Activated CD8-positive, alpha-beta memory T cell treated with anti-CD3 and anti-CD28 coated beads, Interleukin-2, amount 50 U/mL, for 24 hours (primary cell): ENCODE data around the gene ERC2.

Experiments used
- DNase-seq: peaks from one replicate; pipeline ENCODE4 v3.0.0-alpha.2; 2020; ENCODE audit errors: extremely low read depth

ERC2 gene

GRCh38 chr3:55647063-55647462, 821.2 kb downstream of the ERC2 start:
- no peak for DNase-seq

DNA sequence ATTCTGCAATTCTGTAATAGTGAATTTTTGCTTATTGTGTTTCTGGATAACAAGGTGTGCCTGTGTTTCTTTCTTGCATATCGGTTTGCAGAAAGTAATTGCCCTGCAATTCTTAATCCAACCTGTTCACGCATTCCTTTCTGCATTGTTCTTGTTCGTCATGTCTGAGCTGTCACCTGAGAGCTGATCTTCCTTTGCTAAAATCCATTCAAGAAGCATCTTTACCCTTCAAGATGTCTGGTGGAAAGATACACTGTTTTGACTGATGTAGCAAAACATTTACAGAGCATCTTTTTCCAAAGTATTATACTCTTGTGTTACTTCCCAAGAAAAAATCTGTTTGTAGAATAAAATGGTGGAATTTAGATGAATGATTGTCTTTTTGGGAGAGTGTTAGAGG, 822.1 kb downstream of the ERC2 start:
- DNase-seq = no peak

DNA sequence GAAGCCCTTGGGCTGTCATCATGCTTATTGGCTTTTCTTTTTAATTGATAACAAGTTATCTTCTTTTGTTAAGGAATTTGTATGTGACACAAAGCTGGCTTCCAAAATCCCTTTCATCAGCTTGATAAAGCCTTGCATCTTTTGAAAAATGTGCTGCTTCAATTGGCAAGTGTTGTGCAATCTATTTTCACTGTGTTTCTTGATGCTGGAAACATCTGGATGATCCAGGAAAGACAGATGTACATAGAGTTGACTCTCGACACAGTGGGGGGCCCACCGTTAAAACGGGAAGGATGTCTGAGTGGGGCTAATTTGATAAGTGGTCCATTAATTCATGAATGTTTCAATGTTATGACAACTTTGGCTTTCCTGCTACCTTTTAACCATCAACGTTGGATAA, 822.8 kb downstream of the ERC2 start:
- DNase-seq = no peak

DNA sequence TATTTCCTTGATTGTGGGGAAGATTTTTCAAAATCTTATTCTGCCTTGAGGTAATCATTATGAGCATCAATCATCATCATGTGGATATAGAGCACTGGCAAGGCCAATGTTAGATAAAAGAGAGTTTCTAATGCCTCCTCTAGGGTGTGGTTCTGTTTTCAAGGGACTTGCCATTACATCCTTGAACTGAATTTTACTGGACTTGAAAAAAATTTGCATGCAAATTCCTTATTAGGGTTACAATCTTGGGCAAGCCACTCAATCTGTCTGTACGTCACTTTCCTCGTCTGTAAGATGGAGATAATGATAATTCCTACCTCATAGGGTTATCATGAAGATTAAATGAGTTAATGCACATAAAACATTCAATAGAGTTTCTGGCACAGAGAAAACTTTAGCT, 825.0 kb downstream of the ERC2 start:
- no peak for DNase-seq

DNA sequence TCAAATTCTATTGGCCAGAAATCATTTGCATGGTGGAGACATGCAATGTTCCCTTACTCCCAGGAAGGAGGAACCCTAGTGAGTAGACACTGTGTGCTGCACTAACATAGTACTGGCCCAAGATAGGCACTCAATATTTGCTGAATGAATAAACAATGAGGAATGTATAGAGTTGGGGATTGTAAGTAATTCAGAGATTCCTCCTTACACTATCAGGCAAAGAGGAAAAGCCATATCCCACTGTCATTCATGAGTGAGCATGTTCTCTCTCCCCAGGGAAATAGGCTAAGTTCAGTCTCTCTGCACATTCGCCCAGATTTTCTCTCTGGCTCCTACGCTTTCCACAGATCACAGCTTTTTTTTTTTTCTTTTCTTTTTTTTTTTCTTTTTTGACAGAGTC, 826.3 kb downstream of the ERC2 start:
- DNase-seq = no peak

DNA sequence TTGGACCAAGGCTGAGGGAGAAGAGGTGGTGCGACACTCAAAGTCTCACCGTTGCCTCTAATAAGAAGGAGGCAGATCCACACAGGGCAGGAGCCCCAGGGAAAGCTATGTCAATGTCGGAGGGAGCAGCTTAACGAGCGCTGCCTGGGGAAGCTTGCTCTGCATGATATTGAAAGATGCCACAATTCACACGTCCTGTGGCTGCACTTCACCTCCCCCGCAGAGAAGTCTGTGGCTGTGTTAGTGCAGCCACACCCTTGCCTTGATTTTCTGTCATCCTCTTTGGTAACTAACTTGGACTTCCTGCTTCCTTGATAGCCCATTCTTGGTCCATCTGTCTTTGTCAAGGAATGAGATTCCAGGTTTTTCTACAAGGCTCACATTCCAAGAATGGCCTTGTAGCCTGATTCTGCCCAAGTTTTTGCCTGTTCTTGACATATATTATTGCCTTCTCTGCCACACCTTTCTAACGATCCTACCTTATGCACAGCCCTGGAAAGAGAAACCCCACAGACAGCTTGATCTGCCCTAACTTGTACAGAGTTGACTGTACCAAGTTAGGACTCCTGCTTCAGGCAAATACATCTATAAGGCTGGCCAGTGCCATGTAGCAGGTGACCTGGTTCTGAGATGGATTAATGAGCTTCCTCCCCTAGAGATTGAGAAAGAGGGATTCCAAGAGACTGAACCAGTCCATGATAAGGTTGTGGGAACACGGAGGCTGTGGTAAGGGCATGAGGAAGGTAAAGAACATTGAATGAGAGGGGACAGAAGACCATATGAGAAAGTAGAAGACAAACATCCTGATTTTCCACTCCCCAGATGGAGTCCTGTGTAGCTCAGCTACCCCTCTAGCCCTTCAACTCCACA, 828.1 kb downstream of the ERC2 start:
- DNase-seq = no peak

- DNase-seq = no peak
Measured at GRCh38 chr3:55639143-55639542, 829.1 kb downstream of the ERC2 start.

GRCh38 chr3:55637906-55638638, 830.2 kb downstream of the ERC2 start:
- no peak for DNase-seq

- DNase-seq = no peak
Measured at GRCh38 chr3:55636300-55637195, 831.7 kb downstream of the ERC2 start.

GRCh38 chr3:55634345-55634744, 833.9 kb downstream of the ERC2 start:
- DNase-seq = no peak

- no peak for DNase-seq
Measured at GRCh38 chr3:55633333-55633732, 834.9 kb downstream of the ERC2 start.

DNA sequence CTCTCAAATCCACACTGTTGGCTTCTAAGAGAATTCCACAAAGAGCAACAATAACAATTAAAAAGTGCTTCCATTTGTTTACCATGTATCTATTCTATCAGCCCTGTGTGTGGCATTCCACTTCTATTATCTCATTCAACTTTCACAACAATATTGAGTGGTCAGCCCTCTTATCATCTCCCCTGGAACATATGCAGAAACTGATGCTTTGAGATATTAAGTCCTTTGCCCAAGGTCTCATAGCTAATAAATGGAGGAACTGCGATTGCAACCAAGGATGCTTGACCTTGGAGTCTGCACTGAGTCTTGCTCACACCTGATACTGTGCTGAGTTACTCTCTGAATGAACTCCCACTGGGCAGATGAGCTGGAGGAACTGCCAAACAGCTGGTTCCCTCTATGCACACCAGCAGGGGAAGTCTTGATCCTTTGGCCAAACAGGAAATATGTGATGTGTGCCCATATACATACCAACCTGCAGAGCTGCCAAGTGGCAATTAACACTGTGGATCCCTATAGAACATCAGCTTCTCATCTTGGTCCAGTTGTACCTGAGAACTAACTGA, 836.4 kb downstream of the ERC2 start:
- no peak for DNase-seq

DNA sequence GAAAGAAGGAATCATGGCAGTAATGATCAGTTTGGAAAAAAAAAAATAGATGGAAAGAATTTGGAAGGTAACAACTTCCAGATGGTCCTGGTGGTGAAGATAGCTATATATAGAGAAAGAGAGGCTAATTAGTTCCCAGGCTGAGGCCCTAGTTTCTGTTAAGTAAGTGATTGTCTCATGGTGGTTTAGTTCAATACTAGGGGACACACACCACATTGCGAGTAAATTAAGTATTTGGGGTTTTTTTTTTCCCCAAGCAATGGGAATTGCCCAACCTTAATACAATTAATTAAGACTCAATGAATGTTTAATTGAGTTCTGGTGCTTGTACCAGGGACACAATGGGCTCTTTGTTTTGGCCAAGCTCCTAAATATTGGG, 837.4 kb downstream of the ERC2 start:
- DNase-seq = no peak

DNA sequence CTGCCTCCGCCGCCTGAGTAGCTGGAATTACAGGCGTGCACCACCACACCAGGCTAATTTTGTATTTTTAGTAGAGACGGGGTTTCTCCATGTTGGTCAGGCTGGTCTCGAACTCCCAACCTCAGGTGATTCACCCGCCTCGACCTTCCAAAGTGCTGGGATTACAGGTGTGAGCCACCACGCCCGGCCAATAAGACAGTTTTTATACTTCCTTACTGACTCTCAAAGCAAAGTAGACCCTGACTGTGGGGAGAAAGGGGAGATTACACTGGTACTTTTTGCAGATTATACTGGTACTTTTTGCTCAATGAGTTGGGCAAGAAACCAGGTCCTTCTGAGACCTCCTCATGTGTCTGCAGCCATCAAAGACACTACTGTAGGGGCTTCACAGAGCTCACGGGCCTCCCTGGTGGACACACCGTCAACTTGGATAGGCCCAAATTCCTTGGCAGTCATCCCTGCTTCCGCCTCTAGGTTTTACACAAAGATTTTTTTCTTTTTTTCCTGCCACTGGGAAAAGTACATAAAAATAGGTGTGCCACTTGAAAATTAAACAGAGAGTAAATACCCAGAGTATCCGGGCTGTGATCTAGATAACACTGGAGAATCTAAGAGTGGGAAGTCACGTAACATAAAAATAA, 837.9 kb downstream of the ERC2 start:
- no peak for DNase-seq

- DNase-seq = no peak
Measured at GRCh38 chr3:55629432-55629831, 838.8 kb downstream of the ERC2 start.

- no peak for DNase-seq
Measured at GRCh38 chr3:55626279-55626665, 842.0 kb downstream of the ERC2 start.

GRCh38 chr3:55624238-55624637, 844.0 kb downstream of the ERC2 start:
- DNase-seq = no peak

DNA sequence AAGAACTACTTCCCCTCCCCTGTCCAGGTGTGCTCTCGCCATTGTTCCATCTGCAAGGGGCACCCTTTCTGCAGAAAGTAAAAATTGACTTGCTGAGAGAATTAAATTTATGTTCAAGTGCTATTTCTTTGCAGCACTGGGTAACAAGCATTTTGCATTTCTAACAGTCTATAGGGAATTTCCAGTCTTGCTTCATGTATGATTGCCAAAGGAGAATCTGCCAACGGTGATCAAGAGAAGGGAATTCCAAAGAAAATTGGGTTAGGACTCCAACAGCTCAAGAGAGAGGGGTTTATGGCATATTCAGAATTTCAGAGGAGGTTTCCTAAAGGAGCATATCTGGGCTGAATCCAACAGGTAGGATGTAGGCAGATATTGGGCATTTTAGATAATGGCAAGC, 844.5 kb downstream of the ERC2 start:
- no peak for DNase-seq

- no peak for DNase-seq
Measured at GRCh38 chr3:55622733-55623132, 845.5 kb downstream of the ERC2 start.

GRCh38 chr3:55622116-55622515, 846.2 kb downstream of the ERC2 start:
- DNase-seq = no peak

- no peak for DNase-seq
Measured at GRCh38 chr3:55621648-55622047, 846.6 kb downstream of the ERC2 start.
